ENCODE data around the gene DNAJC16.

GRCh38 chr1:15570861-15571260, 44.2 kb downstream of the DNAJC16 start:
- TF ChIP-seq RAD21 (IDR thresholded peaks at IDR 0.05; ENCODE audit: low read depth) (no peak), TCF12 (IDR thresholded peaks at IDR 0.05; ENCODE audit: low read depth) (no peak), EGR1 (IDR thresholded peaks at IDR 0.05) (no peak), CEBPB (IDR thresholded peaks at IDR 0.05) (peak; percentile 21; the same call in 1 of the 2 replicates), EP300 (IDR thresholded peaks at IDR 0.05; ENCODE audit: borderline replicate concordance) (no peak), CREB1 (IDR thresholded peaks at IDR 0.05; ENCODE audit: low read depth) (no peak), TAF1 (IDR thresholded peaks at IDR 0.05; ENCODE audit: low read depth) (no peak), NFIC (IDR thresholded peaks at IDR 0.05) (no peak), REST (IDR thresholded peaks at IDR 0.05; ENCODE audit: low read depth) (no peak), FOXM1 (IDR thresholded peaks at IDR 0.05; ENCODE audit: borderline replicate concordance, low read depth) (no peak), ZBTB7A (IDR thresholded peaks at IDR 0.05; ENCODE audit: low read depth) (no peak)
- TF ChIP-seq, protein P1, sequence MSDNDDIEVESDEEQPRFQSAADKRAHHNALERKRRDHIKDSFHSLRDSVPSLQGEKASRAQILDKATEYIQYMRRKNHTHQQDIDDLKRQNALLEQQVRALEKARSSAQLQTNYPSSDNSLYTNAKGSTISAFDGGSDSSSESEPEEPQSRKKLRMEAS (IDR thresholded peaks at IDR 0.05), result no peak

All from Ishikawa (cell line).